ENCODE results near the gene SLC10A1. TPM values are rescaled to one million over a fixed set of nuclear protein-coding genes. Genes with fewer than 3 reads are reported as not detected.

The SLC10A1 gene
- total RNA-seq, 1 experiment from 2014 or later, result not detected

DNA sequence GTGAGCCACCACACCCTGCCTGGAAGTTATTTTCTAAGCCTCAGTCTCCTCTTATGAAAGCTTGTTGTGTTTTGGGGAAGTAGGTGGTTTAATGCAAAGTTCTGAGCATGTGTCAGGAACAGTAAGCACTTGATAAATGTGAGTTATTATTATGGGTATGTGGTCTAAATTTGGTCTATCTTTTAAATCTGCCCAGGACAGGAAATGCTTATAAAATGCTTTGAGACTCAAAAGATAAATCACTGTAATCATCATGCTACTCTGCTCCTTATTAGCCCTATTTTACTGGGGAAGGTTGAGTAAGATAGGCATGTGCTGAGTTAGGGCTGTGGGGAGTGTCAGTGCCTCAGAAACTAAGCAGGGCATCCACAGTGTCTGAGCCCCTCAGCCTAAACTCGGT lies 43.2 kb downstream of the SLC10A1 start:
- no peak overlapping the region for H3K4me2 ChIP-seq (ENCODE audit: low read length)
- intact Hi-C loops (cut with micrococcal nuclease), result no loop called here
- no peak overlapping the region for H3K27ac ChIP-seq (ENCODE audit: low read length)
- no TSS peak for BruUV-seq (replicated peaks)
- DNase-seq, result no peak
- TF ChIP-seq EZH2phosphoT487 (IDR thresholded peaks at IDR 0.05; ENCODE audit: borderline replicate concordance, low read length), result no peak
- H4K20me1 ChIP-seq (ENCODE audit: low read length), result no peaks in the 10 kb centered on the region
- no peaks in the 10 kb centered on the region for H3K27me3 ChIP-seq (ENCODE audit: low read length)
- no peak overlapping the region for H3K9ac ChIP-seq (ENCODE audit: low read length)
- no peaks in the 10 kb centered on the region for H3K36me3 ChIP-seq (ENCODE audit: low read depth, low read length)
- H3K79me2 ChIP-seq (ENCODE audit: low read length), result no peaks in the 10 kb centered on the region
- H3K4me1 ChIP-seq (ENCODE audit: insufficient read depth, low read length), result no peaks in the 10 kb centered on the region
- no peaks in the 10 kb centered on the region for H3F3A ChIP-seq (ENCODE audit: low read length, unreplicated experiment)
- H3K9me2 ChIP-seq (replicated peaks; ENCODE audit: low read length), result no peaks in the 10 kb centered on the region; the same call in 1 of the 2 replicates
- POLR2A ChIA-PET (ENCODE audit: unreplicated experiment), result no interaction called here
- CTCF ChIA-PET, result no interaction called here
- no peak for ATAC-seq
- H3K9me3 ChIP-seq (ENCODE audit: low read length), result no peaks in the 10 kb centered on the region
- H2AFZ ChIP-seq (ENCODE audit: low read length), result no peak overlapping the region
- no peak overlapping the region for H3K4me3 ChIP-seq (ENCODE audit: low read length)

DNA sequence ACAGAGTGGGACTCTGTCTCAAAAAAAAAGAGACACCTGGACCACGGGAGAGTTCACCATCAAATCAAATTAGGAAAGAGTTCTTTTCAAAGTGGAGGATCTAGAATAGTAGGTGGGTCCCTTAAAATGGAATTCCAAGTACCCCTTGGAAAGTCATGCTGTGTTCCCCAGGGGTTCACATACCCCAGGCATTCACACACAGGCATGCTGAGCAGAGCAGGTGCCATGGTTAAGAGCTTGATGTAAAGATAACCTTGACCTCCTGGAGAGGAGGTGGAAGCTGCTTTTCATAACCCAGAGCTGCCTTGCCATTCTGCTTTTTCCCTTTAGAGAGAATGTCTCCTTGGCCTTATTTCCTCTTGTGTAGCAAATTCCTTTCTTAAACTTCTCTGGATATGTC lies 44.3 kb downstream of the SLC10A1 start:
- H4K20me1 ChIP-seq (ENCODE audit: low read length), result no peaks in the 10 kb centered on the region
- POLR2A ChIA-PET (ENCODE audit: unreplicated experiment), result interaction anchor here (0.7 kb wide), 1 partner anchor 556 kb away, joined by 3 read pairs; no protein-coding TSS in a partner anchor

DNA sequence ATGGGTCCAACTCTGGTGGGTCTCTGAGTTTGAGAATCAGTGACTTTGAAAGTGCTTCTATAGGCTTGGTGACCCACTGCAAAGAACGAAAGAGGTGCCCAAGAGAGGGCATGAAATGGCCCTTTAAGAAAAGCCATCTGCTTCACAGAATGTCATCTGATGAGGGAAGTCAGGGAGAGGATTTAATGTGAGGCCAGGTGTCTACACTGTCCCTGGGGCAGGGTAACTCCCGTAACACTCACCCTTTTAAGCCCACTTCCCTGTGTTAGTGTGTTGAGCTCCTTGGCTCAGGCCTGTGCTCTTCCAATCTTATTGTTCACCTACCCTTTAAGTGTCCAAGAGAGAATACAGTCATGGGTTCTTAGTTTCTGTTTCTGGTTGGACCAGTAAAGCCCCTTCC lies 46.5 kb downstream of the SLC10A1 start:
- Histone ChIP-seq H3K4me1 (ENCODE audit: insufficient read depth, low read length) (no peaks in the 10 kb centered on the region), H3K36me3 (ENCODE audit: low read depth, low read length) (no peaks in the 10 kb centered on the region), H3K4me3 (ENCODE audit: low read length) (no peak overlapping the region), H3K9me3 (ENCODE audit: low read length) (no peaks in the 10 kb centered on the region), H3F3A (ENCODE audit: low read length, unreplicated experiment) (no peaks in the 10 kb centered on the region), H3K9ac (ENCODE audit: low read length) (no peak overlapping the region), H3K27ac (ENCODE audit: low read length) (no peak overlapping the region), H3K79me2 (ENCODE audit: low read length) (no peaks in the 10 kb centered on the region), H3K27me3 (ENCODE audit: low read length) (no peaks in the 10 kb centered on the region), H4K20me1 (ENCODE audit: low read length) (no peaks in the 10 kb centered on the region), H2AFZ (ENCODE audit: low read length) (no peak overlapping the region), H3K4me2 (ENCODE audit: low read length) (no peak overlapping the region), H3K9me2 (replicated peaks; ENCODE audit: low read length) (no peaks in the 10 kb centered on the region; the same call in 1 of the 2 replicates)
- ChIA-PET CTCF (no interaction called here), POLR2A (ENCODE audit: unreplicated experiment) (no interaction called here)
- intact Hi-C loops (cut with micrococcal nuclease), result no loop called here
- no peak for DNase-seq
- TF ChIP-seq EZH2 (IDR thresholded peaks at IDR 0.05; ENCODE audit: low read length, unreplicated experiment), result no peak
- no peak for ATAC-seq
- BruUV-seq (replicated peaks), result no TSS peak

More for the DNA sequence above, 44.3 kb downstream of the SLC10A1 start:
- Histone ChIP-seq H3K36me3 (ENCODE audit: low read depth, low read length) (no peaks in the 10 kb centered on the region), H2AFZ (ENCODE audit: low read length) (no peak overlapping the region), H3K27me3 (ENCODE audit: low read length) (no peaks in the 10 kb centered on the region), H3K79me2 (ENCODE audit: low read length) (no peaks in the 10 kb centered on the region), H3K9ac (ENCODE audit: low read length) (no peak overlapping the region), H3K9me3 (ENCODE audit: low read length) (no peaks in the 10 kb centered on the region), H3K27ac (ENCODE audit: low read length) (no peak overlapping the region), H3F3A (ENCODE audit: low read length, unreplicated experiment) (no peaks in the 10 kb centered on the region), H3K9me2 (replicated peaks; ENCODE audit: low read length) (no peaks in the 10 kb centered on the region; the same call in 1 of the 2 replicates), H3K4me1 (ENCODE audit: insufficient read depth, low read length) (no peaks in the 10 kb centered on the region), H3K4me3 (ENCODE audit: low read length) (no peak overlapping the region), H3K4me2 (ENCODE audit: low read length) (no peak overlapping the region)
- CTCF ChIA-PET, result no interaction called here
- no peak for ATAC-seq
- intact Hi-C loops (cut with micrococcal nuclease), result no loop called here
- no TSS peak for BruUV-seq (replicated peaks)
- DNase-seq, result no peak
- TF ChIP-seq EZH2phosphoT487 (IDR thresholded peaks at IDR 0.05; ENCODE audit: borderline replicate concordance, low read length), result no peak
- TF ChIP-seq, protein P1, sequence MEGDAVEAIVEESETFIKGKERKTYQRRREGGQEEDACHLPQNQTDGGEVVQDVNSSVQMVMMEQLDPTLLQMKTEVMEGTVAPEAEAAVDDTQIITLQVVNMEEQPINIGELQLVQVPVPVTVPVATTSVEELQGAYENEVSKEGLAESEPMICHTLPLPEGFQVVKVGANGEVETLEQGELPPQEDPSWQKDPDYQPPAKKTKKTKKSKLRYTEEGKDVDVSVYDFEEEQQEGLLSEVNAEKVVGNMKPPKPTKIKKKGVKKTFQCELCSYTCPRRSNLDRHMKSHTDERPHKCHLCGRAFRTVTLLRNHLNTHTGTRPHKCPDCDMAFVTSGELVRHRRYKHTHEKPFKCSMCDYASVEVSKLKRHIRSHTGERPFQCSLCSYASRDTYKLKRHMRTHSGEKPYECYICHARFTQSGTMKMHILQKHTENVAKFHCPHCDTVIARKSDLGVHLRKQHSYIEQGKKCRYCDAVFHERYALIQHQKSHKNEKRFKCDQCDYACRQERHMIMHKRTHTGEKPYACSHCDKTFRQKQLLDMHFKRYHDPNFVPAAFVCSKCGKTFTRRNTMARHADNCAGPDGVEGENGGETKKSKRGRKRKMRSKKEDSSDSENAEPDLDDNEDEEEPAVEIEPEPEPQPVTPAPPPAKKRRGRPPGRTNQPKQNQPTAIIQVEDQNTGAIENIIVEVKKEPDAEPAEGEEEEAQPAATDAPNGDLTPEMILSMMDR (conservative IDR thresholded peaks at IDR 0.05; ENCODE audit: low read depth, low read length), result no peak
- no peak for TF ChIP-seq EZH2 (IDR thresholded peaks at IDR 0.05; ENCODE audit: low read length, unreplicated experiment)

DNA sequence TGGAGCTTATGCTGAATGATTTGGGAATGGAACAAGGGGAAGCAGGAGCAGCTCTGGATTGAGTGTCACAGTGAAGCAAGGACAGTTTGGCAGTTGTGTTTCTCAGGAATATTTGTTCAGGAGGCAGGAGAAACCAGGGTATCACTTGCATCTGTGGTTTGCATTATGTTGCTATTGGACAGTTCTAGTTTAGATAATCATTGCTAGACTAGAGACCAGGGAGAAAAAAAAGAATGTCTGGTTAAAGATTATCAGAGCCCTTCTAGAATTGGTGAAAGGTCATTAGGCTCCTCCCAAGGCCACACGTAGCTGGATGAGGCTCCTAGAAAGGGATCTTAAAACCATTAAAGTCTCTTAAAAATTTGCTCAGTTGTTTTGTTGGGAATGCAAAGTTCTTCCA lies 47.1 kb downstream of the SLC10A1 start:
- Histone ChIP-seq H3K9ac (ENCODE audit: low read length) (no peak overlapping the region), H3K27ac (ENCODE audit: low read length) (no peak overlapping the region), H3K9me2 (replicated peaks; ENCODE audit: low read length) (no peaks in the 10 kb centered on the region), H3K36me3 (ENCODE audit: low read depth, low read length) (no peaks in the 10 kb centered on the region), H2AFZ (ENCODE audit: low read length) (no peak overlapping the region), H3K79me2 (ENCODE audit: low read length) (no peaks in the 10 kb centered on the region), H3K4me2 (ENCODE audit: low read length) (no peak overlapping the region), H3K4me3 (ENCODE audit: low read length) (no peak overlapping the region), H3K27me3 (ENCODE audit: low read length) (no peaks in the 10 kb centered on the region), H3F3A (ENCODE audit: low read length, unreplicated experiment) (no peaks in the 10 kb centered on the region), H3K4me1 (ENCODE audit: insufficient read depth, low read length) (no peaks in the 10 kb centered on the region), H4K20me1 (ENCODE audit: low read length) (no peaks in the 10 kb centered on the region), H3K9me3 (ENCODE audit: low read length) (no peaks in the 10 kb centered on the region)
- BruUV-seq (replicated peaks), result no TSS peak
- ATAC-seq (no peak), DNase-seq (no peak)
- ChIA-PET CTCF (no interaction called here), POLR2A (ENCODE audit: unreplicated experiment) (no interaction called here)
- TF ChIP-seq, protein P1 (conservative IDR thresholded peaks at IDR 0.05; ENCODE audit: low read depth, low read length), result no peak
- no peak for TF ChIP-seq EZH2phosphoT487 (IDR thresholded peaks at IDR 0.05; ENCODE audit: borderline replicate concordance, low read length)
- TF ChIP-seq EZH2 (IDR thresholded peaks at IDR 0.05; ENCODE audit: low read length, unreplicated experiment), result no peak
- intact Hi-C loops (cut with micrococcal nuclease), result no loop called here
